ENCODE results near the gene POLR3GL. TPM values are rescaled to one million over a fixed set of nuclear protein-coding genes. Genes with fewer than 3 reads are reported as not detected.

The POLR3GL gene
- total and polyA plus RNA-seq, 10 of the 15 experiments (the other 5 are each of a cell fraction or from before 2014, with no cell fraction given) = 12.8 to 47.0 (median 26.6) TPM

GRCh38 chr1:145997016-145997717 is 32.7 kb downstream of the POLR3GL start (continued):
- peak; percentile 7; the same call in 1 of the 2 replicates for TF ChIP-seq ATF7 (IDR thresholded peaks at IDR 0.05; ENCODE audit: low read depth)
- TF ChIP-seq SIX5 (IDR thresholded peaks at IDR 0.05; ENCODE audit: low read depth, low read length, severe bottlenecking) = no peak
- no peak for TF ChIP-seq CBFB (IDR thresholded peaks at IDR 0.05; ENCODE audit: low read depth)
- TF ChIP-seq IRF3 (IDR thresholded peaks at IDR 0.05) = no peak
- TF ChIP-seq SMC3 (IDR thresholded peaks at IDR 0.05; ENCODE audit: borderline replicate concordance, low read length) = no peak
- peak; percentile 80 for TF ChIP-seq POLR2AphosphoS5 (IDR thresholded peaks at IDR 0.05; ENCODE audit: low read length)
- TF ChIP-seq E4F1 (IDR thresholded peaks at IDR 0.05; ENCODE audit: borderline replicate concordance, partially characterized antibody) = no peak
- no peak for TF ChIP-seq BMI1 (IDR thresholded peaks at IDR 0.05; ENCODE audit: borderline replicate concordance)
- TF ChIP-seq SREBF1 (IDR thresholded peaks at IDR 0.05; ENCODE audit: low read length) = no peak
- no peak for TF ChIP-seq ZNF274 (IDR thresholded peaks at IDR 0.05; ENCODE audit: insufficient read depth, insufficient read length)
- TF ChIP-seq ZBED1 (IDR thresholded peaks at IDR 0.05; ENCODE audit: borderline replicate concordance) = no peak
- no peak for TF ChIP-seq TARDBP (IDR thresholded peaks at IDR 0.05; ENCODE audit: borderline replicate concordance)
- TF ChIP-seq TCF12 (IDR thresholded peaks at IDR 0.05; ENCODE audit: low read depth, low read length) = no peak
- peak in 1 of 2 experiments; percentile 13; a peak in 1 of 4 replicates for TF ChIP-seq BHLHE40 (IDR thresholded peaks at IDR 0.05; ENCODE audit: borderline replicate concordance in 1 of 2, low read depth in 2 of 2, low read length in 1 of 2)
- no peak for TF ChIP-seq CREM (IDR thresholded peaks at IDR 0.05; ENCODE audit: low read depth)
- no peak for TF ChIP-seq CHD2 (IDR thresholded peaks at IDR 0.05; ENCODE audit: borderline replicate concordance, low read depth, low read length)
- TF ChIP-seq CBX3 (IDR thresholded peaks at IDR 0.05; ENCODE audit: borderline replicate concordance, low read depth) = no peak
- TF ChIP-seq EP300 (IDR thresholded peaks at IDR 0.05; ENCODE audit: borderline replicate concordance in 1 of 2, control insufficient read depth in 1 of 2, low read depth in 2 of 2, low read length in 2 of 2) = peak in 1 of 2 experiments; percentile 28; a peak in 1 of 4 replicates
- no peak for TF ChIP-seq BRCA1 (IDR thresholded peaks at IDR 0.05; ENCODE audit: low read depth, low read length)
- TF ChIP-seq, protein P1, sequence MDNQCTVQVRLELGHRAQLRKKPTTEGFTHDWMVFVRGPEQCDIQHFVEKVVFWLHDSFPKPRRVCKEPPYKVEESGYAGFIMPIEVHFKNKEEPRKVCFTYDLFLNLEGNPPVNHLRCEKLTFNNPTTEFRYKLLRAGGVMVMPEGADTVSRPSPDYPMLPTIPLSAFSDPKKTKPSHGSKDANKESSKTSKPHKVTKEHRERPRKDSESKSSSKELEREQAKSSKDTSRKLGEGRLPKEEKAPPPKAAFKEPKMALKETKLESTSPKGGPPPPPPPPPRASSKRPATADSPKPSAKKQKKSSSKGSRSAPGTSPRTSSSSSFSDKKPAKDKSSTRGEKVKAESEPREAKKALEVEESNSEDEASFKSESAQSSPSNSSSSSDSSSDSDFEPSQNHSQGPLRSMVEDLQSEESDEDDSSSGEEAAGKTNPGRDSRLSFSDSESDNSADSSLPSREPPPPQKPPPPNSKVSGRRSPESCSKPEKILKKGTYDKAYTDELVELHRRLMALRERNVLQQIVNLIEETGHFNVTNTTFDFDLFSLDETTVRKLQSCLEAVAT (IDR thresholded peaks at IDR 0.05) = 0 out of 2 replicates have a peak, but pooled peaks have one; percentile 44
- no peak; the same call in 1 of the 2 replicates for TF ChIP-seq RELB (IDR thresholded peaks at IDR 0.05; ENCODE audit: low read depth)
- no peak for TF ChIP-seq NR2F1 (conservative IDR thresholded peaks at IDR 0.05)
- no peak for TF ChIP-seq PAX5 (IDR thresholded peaks at IDR 0.05; ENCODE audit: borderline replicate concordance, low read depth, low read length)
- no peak for TF ChIP-seq ZNF217 (IDR thresholded peaks at IDR 0.05)
- TF ChIP-seq NBN (IDR thresholded peaks at IDR 0.05) = 0 out of 2 replicates have a peak, but pooled peaks have one; percentile 5
- no peak for TF ChIP-seq NFXL1 (IDR thresholded peaks at IDR 0.05; ENCODE audit: borderline replicate concordance)

Data from GM12878 (cell line).